Raji (cell line): ENCODE measurements around the gene GLI2.

ENCODE experiments used
- POLR2A ChIP-seq: IDR thresholded peaks from 2 replicates; pipeline ENCODE4 v1.6.1; 2011; ENCODE audit warnings: low read depth, low read length, control low read depth; ENCODE audit not compliant: insufficient read depth

Gene GLI2

DNA sequence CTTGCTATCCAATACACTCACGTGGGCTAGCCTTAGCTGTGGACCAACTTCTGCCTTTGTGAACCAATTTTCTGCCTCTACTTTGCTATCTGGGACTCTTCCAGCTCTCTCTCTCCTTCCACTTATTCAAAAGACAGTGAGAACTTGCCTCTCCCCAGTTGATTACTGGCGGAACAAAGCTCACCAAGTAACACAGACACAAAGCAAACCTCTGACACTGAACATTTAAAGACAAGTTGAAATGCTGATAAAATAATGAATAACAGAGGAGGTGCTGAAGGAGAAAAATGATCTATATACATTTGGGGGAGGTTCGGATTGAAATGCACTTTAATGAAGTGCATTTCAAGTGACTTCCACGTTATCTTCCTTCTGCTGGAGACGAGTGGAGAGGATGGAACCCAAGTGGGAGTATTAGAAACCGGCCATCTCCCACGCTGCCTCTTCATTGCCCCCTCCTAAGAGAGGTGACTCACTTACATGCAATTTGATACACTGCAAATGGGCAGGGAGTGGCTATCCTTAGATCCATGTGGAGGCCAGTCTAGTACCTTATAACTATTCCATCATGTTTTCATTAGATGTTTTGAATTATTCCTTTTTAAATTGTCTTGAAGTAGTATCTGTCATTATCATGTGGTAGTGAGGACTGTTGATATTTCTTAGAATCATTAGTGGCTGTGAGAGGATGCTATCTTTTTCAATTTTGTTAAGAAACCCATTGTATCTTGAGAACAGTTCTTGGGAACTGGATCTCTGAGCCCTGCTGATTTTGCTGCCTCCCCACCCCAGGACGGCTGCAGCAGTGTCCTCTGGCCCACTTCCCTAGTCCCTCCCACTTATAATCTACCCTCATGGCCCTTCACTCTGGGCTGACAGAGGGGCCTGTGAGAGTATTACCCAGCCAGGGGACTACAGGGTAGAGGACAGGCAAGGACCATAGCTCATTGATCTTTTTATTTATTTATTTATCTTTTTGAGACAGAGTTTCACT is 6.0 kb upstream of the GLI2 start:
- TF ChIP-seq POLR2A, result no peak

DNA sequence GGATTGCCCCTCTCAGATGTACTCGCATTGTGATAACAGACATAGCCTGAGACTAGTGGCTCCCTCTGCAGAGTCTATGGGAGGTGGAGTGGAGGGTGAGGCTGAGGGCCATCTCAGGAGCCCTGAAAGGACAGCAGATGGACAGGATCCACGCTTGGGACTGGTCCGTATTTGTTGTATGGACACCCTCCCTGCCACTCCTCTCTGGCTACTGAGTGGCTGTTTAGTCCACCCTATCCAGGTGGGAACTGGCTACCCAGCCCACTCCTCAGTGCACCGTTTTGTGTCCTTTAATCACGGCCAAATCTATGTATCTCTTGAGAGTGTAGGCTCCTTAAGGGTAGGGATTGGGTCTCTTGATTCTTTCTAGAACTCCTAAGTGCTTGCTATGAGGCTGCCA is 4.5 kb upstream of the GLI2 start:
- no peak for TF ChIP-seq POLR2A

DNA sequence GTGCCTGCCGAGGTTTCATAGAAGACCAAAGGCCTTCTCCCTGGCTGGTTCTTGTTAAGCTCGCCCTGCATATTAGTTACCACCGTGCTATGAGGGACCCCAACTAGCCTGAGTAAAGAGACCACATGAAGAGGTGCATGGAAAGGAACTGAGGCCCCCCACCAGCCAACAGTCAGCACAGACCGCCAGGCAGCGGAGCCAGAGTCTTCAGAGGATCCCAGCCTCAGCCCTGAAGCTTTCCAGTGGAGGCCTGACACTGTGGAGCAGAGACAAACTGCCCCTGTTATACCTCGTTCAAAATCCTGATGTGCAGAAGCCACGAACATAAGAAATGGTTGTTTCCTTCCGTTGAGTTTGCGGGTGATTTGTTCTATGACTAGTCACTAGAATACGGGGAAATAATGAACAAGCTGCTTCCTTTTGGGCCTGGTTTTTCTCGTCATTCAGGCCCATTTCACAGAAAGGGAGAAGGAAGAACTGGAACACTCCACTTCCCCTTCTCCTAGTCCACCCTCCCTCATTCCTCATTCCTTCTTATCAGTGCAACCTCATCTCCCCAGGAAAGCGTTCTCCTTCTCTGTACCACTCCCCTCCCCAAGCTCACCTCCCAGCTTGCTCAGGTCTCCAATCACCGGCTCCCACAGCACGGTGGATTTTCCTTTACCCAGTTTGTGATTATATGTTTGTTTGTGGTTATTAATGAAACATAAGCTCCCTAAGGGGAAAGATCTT is 3.0 kb upstream of the GLI2 start:
- no peak for TF ChIP-seq POLR2A

DNA sequence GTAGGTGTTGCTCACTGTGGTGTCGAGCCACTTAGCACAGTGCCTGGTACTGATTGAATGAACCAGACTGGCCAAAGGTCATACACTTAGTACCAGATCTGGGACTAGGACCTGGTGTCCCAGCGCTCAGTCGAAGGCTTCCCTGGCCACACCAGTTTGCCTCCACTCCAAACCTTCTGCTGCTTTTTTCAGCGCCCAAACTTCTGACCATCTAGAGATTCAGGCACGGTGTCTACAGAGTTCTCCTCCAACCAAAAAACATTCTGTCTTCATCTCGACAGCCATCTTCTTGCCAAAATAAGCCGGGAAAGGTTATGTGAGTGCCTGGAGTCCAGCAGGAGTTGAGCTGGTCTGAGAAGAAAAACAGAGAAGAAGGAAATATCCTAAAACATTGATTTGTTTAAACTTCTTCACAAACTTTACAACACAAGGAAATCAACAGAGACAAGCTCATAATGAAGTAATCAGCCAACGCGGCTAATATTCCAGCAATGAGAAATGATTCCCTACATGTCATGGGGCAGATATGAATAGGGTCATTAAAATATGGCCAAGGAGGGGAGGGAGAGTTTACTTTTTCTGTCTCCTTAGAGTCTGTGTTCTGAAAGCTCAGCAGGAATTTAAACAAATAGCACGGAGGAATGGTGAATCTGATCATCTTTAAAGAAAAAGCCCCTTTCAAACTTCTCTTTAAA is 2.3 kb upstream of the GLI2 start:
- TF ChIP-seq POLR2A, result no peak

DNA sequence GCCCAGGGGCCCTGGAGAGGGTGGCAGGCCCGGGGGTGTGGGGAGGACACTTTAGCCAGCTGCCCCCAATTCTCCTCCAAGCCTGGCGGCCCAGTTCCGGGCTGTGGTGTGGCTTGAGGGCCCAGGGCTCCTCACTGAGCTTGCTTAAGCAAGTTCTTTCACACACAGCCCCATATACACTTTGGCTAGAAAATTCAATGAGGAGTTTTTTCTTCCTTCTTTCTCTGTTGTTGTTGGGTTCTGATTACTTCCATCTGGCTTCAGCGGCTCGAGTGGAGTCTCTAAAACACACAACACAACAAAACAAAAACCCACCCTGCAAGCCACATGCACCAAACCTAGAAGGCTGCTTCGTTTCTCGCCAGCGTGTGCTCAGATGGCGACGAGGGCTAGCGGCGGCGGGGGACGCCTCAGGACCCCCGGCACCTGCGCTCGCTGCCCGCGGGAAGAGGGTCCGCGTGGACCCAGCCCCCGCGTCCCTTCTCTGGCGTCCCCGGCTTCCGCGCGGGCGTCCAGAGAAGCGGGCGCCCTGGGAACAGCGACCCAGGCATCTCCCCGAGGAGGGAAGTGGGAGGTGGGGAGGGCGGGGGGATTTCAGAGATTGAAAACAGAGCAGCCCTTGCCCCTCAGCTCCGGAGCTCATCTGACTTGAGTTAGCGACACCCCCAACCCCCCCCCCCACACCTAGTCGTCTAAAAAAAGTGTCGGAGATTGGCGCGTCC is 577 bp upstream of the GLI2 start:
- TF ChIP-seq POLR2A, result no peak

DNA sequence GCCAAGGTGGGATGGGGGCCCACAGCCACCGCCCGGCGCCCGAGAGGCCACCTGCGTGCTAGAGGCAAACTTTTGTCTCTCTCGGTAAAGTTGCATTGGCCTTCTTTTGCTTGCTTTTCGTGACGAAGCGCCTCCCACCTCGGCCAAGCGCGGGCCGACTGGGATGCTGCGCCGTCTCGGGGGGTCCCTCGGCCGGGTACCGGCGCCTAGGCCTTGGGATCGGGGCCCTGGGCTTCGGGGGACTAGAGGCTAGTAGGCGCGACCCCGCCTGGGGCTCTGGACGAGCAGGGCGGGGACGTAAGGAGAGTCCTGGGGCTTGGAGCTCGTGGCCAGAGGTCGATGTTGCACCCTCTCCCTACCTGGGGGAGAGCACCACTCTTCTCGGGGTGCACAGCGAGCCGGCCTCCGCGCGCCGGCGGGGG is 545 bp downstream of the GLI2 start:
- no peak for TF ChIP-seq POLR2A

GRCh38 chr2:120736624-120737339 is 1.1 kb downstream of the GLI2 start:
- no peak for TF ChIP-seq POLR2A

GRCh38 chr2:120737340-120738101 is 1.9 kb downstream of the GLI2 start:
- no peak for TF ChIP-seq POLR2A

DNA sequence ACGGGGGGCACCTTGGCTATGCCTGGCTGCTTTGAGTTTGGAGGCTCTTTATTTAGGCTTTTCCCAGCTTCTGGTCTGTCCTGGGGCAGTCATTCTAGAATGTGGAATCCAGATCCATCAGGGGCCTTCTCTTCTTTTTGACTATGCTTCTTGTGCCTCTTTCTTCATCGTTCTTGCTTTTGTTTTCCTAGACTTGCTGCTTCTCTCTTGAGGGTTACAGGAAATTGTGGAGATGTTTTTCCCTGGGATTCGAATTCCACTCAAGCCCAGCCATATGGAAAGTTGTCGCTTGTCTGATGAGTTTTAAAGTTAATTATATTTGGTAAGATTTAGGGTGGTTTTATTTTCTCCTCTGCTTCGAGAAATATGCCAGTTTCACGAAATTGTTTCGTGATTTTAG is 2.4 kb downstream of the GLI2 start:
- TF ChIP-seq POLR2A, result no peak

DNA sequence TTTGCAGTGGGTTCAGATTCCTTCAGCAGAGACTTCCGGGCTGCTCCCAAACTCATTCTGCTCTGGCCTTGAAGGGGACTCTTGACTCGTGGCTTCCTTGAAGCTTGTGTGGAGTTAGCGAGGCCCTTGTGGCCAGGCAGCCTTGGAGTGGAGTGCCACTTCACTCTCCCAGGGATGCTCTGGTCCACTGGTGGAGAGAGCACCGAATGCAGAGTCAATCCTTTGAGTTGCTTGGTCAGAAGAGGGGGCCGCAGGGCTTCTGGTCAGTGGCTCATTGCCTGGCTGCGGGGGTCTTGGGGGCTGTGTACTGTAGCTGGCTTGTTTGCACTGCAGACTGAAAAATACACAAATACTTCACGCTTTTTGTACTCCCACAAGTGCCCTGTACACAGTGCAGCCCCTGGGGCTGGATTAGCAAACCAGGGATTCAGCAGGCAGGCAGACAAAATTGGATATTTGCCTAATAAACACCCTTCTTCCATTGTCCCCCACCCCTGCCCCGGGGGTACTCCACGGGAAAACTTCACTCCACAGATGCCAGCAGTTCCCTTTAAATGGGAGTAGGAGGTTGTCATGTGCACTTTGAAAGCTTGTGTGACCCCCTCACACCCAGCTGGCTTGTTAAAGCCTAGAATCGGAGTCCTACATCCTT is 3.2 kb downstream of the GLI2 start:
- no peak for TF ChIP-seq POLR2A

DNA sequence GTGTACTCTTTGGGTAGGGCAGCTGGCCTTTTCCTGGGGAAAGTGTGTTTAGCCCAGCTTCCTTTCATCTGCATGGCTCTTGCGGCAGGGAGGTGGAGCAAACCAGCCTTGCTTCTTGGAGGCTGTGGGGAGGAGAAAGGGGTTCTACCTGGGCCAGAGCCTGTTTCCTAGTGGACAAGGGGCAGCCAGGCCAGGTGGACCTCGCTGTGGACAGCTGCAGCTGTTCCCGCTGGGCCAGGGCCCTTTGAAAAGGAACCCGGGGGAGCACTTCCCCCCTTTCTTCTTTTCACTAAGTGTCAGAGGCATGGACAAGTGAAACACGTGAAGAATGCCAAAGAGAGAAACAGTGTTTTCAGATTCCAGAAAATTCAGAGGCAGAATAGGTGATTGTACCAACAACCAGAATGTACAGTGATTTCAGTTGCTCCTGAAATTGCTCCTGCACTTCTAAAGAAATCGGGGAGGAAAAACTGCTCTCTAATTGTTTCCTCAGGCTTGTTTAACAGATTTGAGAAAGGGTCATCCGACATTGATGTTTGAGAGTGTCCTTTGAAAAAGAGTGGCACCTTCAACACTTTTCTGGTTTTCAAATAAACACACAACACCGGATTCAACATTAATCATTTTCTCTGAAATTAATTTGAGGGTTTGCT is 3.9 kb downstream of the GLI2 start:
- TF ChIP-seq POLR2A, result no peak

DNA sequence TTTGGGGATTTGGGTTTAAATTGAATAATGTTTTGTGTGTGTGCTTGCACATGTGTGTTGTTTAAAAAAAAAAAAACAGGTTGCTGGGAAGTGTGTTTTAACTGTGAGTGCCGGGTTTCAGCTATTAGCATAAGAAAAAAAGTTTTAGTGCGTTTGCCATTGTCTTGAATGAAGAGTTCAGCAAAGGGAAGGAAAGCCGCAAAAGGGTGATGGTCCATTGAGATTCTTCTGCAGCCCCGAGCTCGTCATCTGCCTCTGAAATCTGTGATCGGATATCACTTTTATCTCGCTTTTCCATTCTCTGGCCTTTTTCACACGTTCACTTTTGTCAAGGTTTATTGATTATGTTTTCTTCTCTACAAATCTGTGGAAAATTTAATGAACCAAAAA is 4.7 kb downstream of the GLI2 start:
- no peak for TF ChIP-seq POLR2A

GRCh38 chr2:120740765-120741524 is 5.3 kb downstream of the GLI2 start:
- no peak for TF ChIP-seq POLR2A
